Mesenchymal stem cell (in vitro differentiated cells and primary cell): ENCODE results near the gene SLC22A14.

Experiments used
- DNase-seq: peaks from one replicate; pipeline ENCODE4 v3.0.0-alpha.2; 2013
- H2AFZ ChIP-seq: one replicate; pipeline ENCODE4 v1.6.1; 2013; ENCODE audit warnings: low read depth, mild to moderate bottlenecking, control low read depth, inconsistent platforms, low read length, moderate library complexity
- H2AK5ac ChIP-seq: 2 replicates; pipeline ENCODE4 v1.6.1; 2013; ENCODE audit warnings: low read length, moderate library complexity, mild to moderate bottlenecking, inconsistent platforms; ENCODE audit not compliant: severe bottlenecking
- H2BK120ac ChIP-seq: one replicate; pipeline ENCODE4 v1.6.1; 2013; ENCODE audit warnings: low read depth, mild to moderate bottlenecking, inconsistent platforms, low read length, moderate library complexity
- H2BK12ac ChIP-seq, 2 experiments: one replicate each; pipeline ENCODE4 v1.6.1; 2013; ENCODE audit warnings: inconsistent platforms in 2 of 2, low read length in 2 of 2, mild to moderate bottlenecking in 2 of 2, moderate library complexity in 2 of 2, control low read depth in 1 of 2
- H2BK15ac ChIP-seq: one replicate; pipeline ENCODE4 v1.6.1; 2013; ENCODE audit warnings: mild to moderate bottlenecking, low read depth, inconsistent platforms; ENCODE audit not compliant: poor library complexity, severe bottlenecking
- H2BK5ac ChIP-seq: 2 replicates; pipeline ENCODE4 v1.6.1; 2013; ENCODE audit warnings: low read depth, mild to moderate bottlenecking, low read length, control low read depth, inconsistent platforms; ENCODE audit not compliant: poor library complexity, severe bottlenecking
- H3K14ac ChIP-seq, 2 experiments: one replicate each; pipeline ENCODE4 v1.6.1; 2013; ENCODE audit warnings: inconsistent platforms in 2 of 2, low read length in 2 of 2, control low read depth in 1 of 2, mild to moderate bottlenecking in 1 of 2, moderate library complexity in 1 of 2
- H3K18ac ChIP-seq, 2 experiments: one replicate each; pipeline ENCODE4 v1.6.1; 2013; ENCODE audit warnings: inconsistent platforms in 2 of 2, low read length in 2 of 2, control low read depth in 1 of 2, low read depth in 1 of 2, mild to moderate bottlenecking in 1 of 2
- H3K23ac ChIP-seq, 2 experiments: one replicate each; pipeline ENCODE4 v1.6.1; 2013; ENCODE audit warnings: inconsistent platforms in 2 of 2, low read length in 2 of 2, mild to moderate bottlenecking in 2 of 2, moderate library complexity in 2 of 2, control low read depth in 1 of 2
- H3K27ac ChIP-seq: 2 replicates; pipeline ENCODE4 v1.5.1; 2013; ENCODE audit warnings: mild to moderate bottlenecking, moderate library complexity, low read length, control low read depth, inconsistent platforms; ENCODE audit not compliant: poor library complexity, severe bottlenecking
- H3K27me3 ChIP-seq, 2 experiments: 2 replicates each; pipeline versions ENCODE4 v1.6.1 to v1.7.0; 2013; ENCODE audit warnings: low read length in 2 of 2, mild to moderate bottlenecking in 2 of 2, moderate library complexity in 2 of 2, control low read depth in 1 of 2, inconsistent platforms in 1 of 2; ENCODE audit not compliant: control insufficient read depth in 1 of 2, insufficient read depth in 1 of 2
- H3K36me3 ChIP-seq, 2 experiments: 2 replicates each; pipeline versions ENCODE4 v1.6.1 to v1.7.0; 2013; ENCODE audit warnings: low read length in 2 of 2, control low read depth in 1 of 2, inconsistent platforms in 1 of 2, low read depth in 1 of 2, mild to moderate bottlenecking in 1 of 2; ENCODE audit not compliant: insufficient read depth in 2 of 2, control insufficient read depth in 1 of 2
- H3K4ac ChIP-seq, 2 experiments: one replicate each; pipeline ENCODE4 v1.6.1; 2013; ENCODE audit warnings: inconsistent platforms in 2 of 2, low read length in 2 of 2, mild to moderate bottlenecking in 2 of 2, moderate library complexity in 2 of 2, control low read depth in 1 of 2, low read depth in 1 of 2
- H3K4me1 ChIP-seq: 2 replicates; pipeline ENCODE4 v1.6.1; 2013; ENCODE audit warnings: low read depth, low read length, control low read depth; ENCODE audit not compliant: control insufficient read depth, insufficient read depth
- H3K4me2 ChIP-seq: 2 replicates; pipeline ENCODE4 v1.6.1; 2013; ENCODE audit warnings: low read length, mild to moderate bottlenecking, inconsistent platforms; ENCODE audit not compliant: poor library complexity, severe bottlenecking
- H3K4me3 ChIP-seq, 2 experiments: 2 replicates each; pipeline versions ENCODE4 v1.5.1 to v1.7.0; 2013; ENCODE audit warnings: low read length in 2 of 2, mild to moderate bottlenecking in 2 of 2, control low read depth in 1 of 2, low read depth in 1 of 2; ENCODE audit not compliant: insufficient read depth in 1 of 2
- H3K79me1 ChIP-seq: replicated peaks from 2 replicates; pipeline ENCODE4 v1.6.1; 2013; ENCODE audit warnings: mild to moderate bottlenecking, control low read depth, low read length, inconsistent platforms; ENCODE audit not compliant: poor library complexity, severe bottlenecking
- H3K9ac ChIP-seq: 2 replicates; pipeline ENCODE4 v1.7.0; 2013; ENCODE audit warnings: mild to moderate bottlenecking, low read length, moderate library complexity
- H3K9me3 ChIP-seq: 2 replicates; pipeline ENCODE4 v1.7.0; 2013; ENCODE audit warnings: mild to moderate bottlenecking, low read length; ENCODE audit not compliant: control insufficient read depth
- H4K8ac ChIP-seq: one replicate; pipeline ENCODE4 v1.6.1; 2013; ENCODE audit warnings: inconsistent platforms, mild to moderate bottlenecking, low read length, moderate library complexity
- H4K91ac ChIP-seq: one replicate; pipeline ENCODE4 v1.6.1; 2013; ENCODE audit warnings: mild to moderate bottlenecking, low read length, inconsistent platforms
- WGBS: methylation state at CpG from one replicate; pipeline ENCODE4 v1.1.7; 2013; ENCODE audit warnings: mixed read lengths; 5-methylcytosine and 5-hydroxymethylcytosine counted together

SLC22A14 gene

GRCh38 chr3:38255627-38256026 is 26.5 kb upstream of the SLC22A14 start:
- Histone ChIP-seq H2BK15ac (no peak overlapping the region), H4K91ac (no peak overlapping the region), H2AFZ (no peak overlapping the region), H3K9me3 (no peaks in the 10 kb centered on the region), H3K36me3 (peaks cover 14 to 48% of the 10 kb centered on the region in 2 experiments), H3K9ac (no peak overlapping the region), H3K79me1 (peaks cover 28% of the 10 kb centered on the region), H3K4me1 (no peaks in the 10 kb centered on the region), H2AK5ac (no peak overlapping the region), H3K4me2 (no peak overlapping the region), H2BK5ac (no peak overlapping the region), H3K27ac (no peak overlapping the region), H3K4me3 (no peak overlapping the region), H3K27me3 (no peaks in the 10 kb centered on the region), H3K18ac (no peak overlapping the region), H2BK120ac (no peak overlapping the region), H3K14ac (no peak overlapping the region), H3K4ac (no peak overlapping the region), H2BK12ac (no peak overlapping the region), H4K8ac (no peak overlapping the region), H3K23ac (no peak overlapping the region)
- no peak for DNase-seq
- 100% methylated on average over 1 of the region's 1 CpG for WGBS

DNA sequence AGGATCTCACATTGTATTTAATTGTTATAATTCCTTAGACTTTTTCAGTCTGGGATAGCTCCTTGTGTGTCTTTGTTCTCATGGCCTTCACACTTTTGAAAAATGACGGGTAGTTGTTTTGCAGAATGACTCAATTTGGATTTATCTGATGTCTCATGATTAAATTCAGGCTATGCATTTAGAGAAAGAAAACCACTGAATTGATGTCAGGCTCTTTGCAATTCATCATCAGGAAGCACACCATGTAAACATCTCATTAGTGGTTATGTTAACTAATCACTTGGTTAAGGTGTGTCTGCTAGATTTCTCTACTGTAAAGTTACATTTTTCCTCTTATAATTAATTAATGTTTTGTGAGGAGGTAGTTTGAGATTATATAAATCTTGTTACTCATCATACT is 24.5 kb upstream of the SLC22A14 start:
- Histone ChIP-seq H3K4me3 (no peak overlapping the region), H3K23ac (no peak overlapping the region), H3K4ac (no peak overlapping the region), H2BK15ac (no peak overlapping the region), H3K4me2 (no peak overlapping the region), H3K79me1 (peaks cover 21% of the 10 kb centered on the region), H2BK120ac (no peak overlapping the region), H3K36me3 (peaks cover 15 to 37% of the 10 kb centered on the region in 2 experiments), H3K9ac (no peak overlapping the region), H4K8ac (no peak overlapping the region), H3K18ac (no peak overlapping the region), H2AK5ac (no peak overlapping the region), H3K9me3 (no peaks in the 10 kb centered on the region), H3K4me1 (no peaks in the 10 kb centered on the region), H3K27ac (no peak overlapping the region), H4K91ac (no peak overlapping the region), H2BK12ac (no peak overlapping the region), H2BK5ac (no peak overlapping the region), H3K14ac (no peak overlapping the region), H2AFZ (no peak overlapping the region), H3K27me3 (no peaks in the 10 kb centered on the region)
- 58% methylated on average over 1 of the region's 1 CpG for WGBS
- DNase-seq: peak; percentile 7

- Histone ChIP-seq H3K4me3 (no peak overlapping the region), H2BK120ac (no peak overlapping the region), H3K23ac (no peak overlapping the region), H3K4ac (no peak overlapping the region), H2AFZ (no peak overlapping the region), H3K79me1 (peaks cover 6% of the 10 kb centered on the region), H3K18ac (no peak overlapping the region), H3K9ac (no peak overlapping the region), H4K8ac (no peak overlapping the region), H3K14ac (no peak overlapping the region), H2BK12ac (no peak overlapping the region), H3K4me2 (no peak overlapping the region), H3K9me3 (no peaks in the 10 kb centered on the region), H3K27ac (no peak overlapping the region), H4K91ac (no peak overlapping the region), H3K27me3 (no peaks in the 10 kb centered on the region), H2AK5ac (no peak overlapping the region), H3K36me3 (peaks cover 3 to 12% of the 10 kb centered on the region in 2 experiments), H2BK15ac (no peak overlapping the region), H2BK5ac (no peak overlapping the region), H3K4me1 (peaks cover 6% of the 10 kb centered on the region)
- no peak for DNase-seq
- WGBS: no CpG with 5 or more reads among the region's 2 CpGs
Observed at GRCh38 chr3:38260474-38260873, 21.6 kb upstream of the SLC22A14 start.

- no peaks in the 10 kb centered on the region for H3K27me3 ChIP-seq
- no peak overlapping the region for H2BK12ac ChIP-seq
- no peak overlapping the region for H2AK5ac ChIP-seq
- H4K8ac ChIP-seq: no peak overlapping the region
- no peak overlapping the region for H2BK120ac ChIP-seq
- WGBS: 0% methylated on average over 1 of the region's 1 CpG
- no peak overlapping the region for H2BK15ac ChIP-seq
- no peak overlapping the region for H3K14ac ChIP-seq
- peaks cover 12% of the 10 kb centered on the region for H3K4me1 ChIP-seq
- no peak overlapping the region for H3K27ac ChIP-seq
- H3K4me3 ChIP-seq: no peak overlapping the region
- H4K91ac ChIP-seq: no peak overlapping the region
- H3K36me3 ChIP-seq: peaks cover 12 to 18% of the 10 kb centered on the region in 2 experiments
- H2BK5ac ChIP-seq: no peak overlapping the region
- no peaks in the 10 kb centered on the region for H3K9me3 ChIP-seq
- H3K23ac ChIP-seq: no peak overlapping the region
- no peaks in the 10 kb centered on the region for H3K79me1 ChIP-seq
- H3K18ac ChIP-seq: no peak overlapping the region
- no peak overlapping the region for H3K9ac ChIP-seq
- no peak overlapping the region for H3K4me2 ChIP-seq
- no peak overlapping the region for H3K4ac ChIP-seq
- DNase-seq: no peak
- no peak overlapping the region for H2AFZ ChIP-seq
Observed at GRCh38 chr3:38264353-38264771, 17.7 kb upstream of the SLC22A14 start.
